HG02610 (cell line): ENCODE data around the gene BMP2K.
"Not testable (repeated sequence)": the region's sequence is repeated elsewhere in the genome, so short reads cannot be mapped to it uniquely, and the experiment has no call there.

Experiments used
- ATAC-seq: cut with Tn5 transposase; IDR thresholded peaks from one replicate; pipeline ENCODE4 v1.9.1; 2021; ENCODE audit warnings: mild to moderate bottlenecking, moderate library complexity; ENCODE audit not compliant: unreplicated experiment

Gene BMP2K

GRCh38 chr4:78846258-78846657 is 70.1 kb downstream of the BMP2K start:
- no peak for ATAC-seq

GRCh38 chr4:78862314-78862737 is 86.2 kb downstream of the BMP2K start:
- ATAC-seq, result no peak

- peak; percentile 56 for ATAC-seq
These were observed 87.2 kb downstream of the BMP2K start for GRCh38 chr4:78863254-78863869.

DNA sequence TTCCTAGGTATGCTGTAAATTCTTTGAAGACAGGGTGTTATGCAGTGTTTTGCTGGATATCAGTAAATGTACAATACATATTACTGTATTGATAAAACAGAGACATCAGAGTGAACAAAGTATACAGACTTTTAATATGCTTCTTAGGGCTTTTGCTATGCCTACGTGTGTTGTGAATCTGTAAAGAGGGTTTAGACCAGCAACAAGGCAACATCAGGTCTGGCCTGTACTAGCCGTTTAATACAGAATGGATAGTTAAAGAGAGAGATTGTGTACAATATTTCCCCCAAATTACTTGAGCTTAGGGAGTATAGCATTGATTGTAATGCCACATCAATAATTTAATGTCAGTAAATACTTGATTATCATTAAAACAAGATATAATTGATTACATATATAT is 87.8 kb downstream of the BMP2K start:
- no peak for ATAC-seq

DNA sequence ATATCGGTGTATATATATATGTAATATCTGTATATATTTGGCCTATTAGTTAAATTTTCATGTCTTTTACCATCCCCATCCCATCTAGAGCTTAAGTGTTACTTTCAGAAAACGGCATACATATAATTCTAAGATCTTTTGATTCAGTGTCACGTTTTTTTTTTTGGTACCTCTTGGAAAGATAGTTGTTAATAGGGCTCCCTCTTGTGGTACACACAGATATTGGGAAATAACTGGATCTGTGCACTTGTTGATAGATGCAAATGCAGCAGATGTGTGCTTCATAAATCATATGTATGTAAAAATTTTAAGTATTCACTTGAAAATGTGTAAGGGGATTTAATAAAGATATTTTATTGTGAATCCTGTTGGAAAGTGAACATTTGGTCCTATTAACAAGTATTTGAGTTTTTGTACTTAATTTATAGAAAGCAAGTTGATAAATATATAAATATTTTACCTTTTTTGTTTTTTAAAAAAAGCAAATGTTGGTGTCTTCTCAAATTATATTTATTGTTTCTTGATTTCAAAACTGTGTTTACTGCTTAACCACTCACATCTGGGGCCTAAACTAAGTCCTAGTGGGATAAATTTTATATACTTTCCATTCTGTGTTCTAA is 88.4 kb downstream of the BMP2K start:
- peak; percentile 53 for ATAC-seq

DNA sequence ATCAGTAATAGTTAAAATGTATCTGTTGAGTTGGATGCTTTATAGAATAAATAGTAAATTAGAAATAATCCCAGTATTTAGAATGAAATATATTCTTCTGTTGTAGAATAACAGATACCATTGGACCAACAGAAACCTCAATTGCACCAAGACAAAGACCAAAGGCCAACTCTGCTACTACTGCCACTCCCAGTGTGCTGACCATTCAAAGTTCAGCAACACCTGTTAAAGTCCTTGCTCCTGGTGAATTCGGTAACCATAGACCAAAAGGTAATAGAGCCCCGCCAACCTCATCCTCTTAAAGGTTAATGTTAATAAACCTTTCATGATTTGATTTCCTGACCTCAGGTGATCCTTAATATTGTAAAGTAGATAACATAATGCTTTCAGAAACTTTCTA is 89.3 kb downstream of the BMP2K start:
- ATAC-seq, result no peak

GRCh38 chr4:78868712-78869111 is 92.6 kb downstream of the BMP2K start:
- ATAC-seq, result not testable (repeated sequence)

DNA sequence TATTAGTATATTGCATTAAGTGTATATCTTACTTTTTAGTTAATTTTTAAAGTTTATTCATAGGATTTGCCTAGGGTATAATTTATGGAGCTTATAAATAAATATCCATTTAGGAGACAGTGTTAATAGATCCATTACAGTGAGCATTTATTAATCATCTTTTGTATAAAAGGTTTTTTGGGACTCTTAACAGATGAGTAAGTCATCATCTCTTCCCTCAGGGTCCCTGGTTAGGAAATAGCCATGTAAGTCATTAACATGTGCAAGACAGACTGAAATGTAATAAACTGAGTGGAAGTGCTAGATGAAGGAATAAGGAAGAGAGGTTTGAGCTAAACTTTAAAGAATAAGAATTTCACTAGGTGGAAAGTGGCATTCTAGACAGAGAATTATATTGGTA is 93.9 kb downstream of the BMP2K start:
- ATAC-seq, result no peak

DNA sequence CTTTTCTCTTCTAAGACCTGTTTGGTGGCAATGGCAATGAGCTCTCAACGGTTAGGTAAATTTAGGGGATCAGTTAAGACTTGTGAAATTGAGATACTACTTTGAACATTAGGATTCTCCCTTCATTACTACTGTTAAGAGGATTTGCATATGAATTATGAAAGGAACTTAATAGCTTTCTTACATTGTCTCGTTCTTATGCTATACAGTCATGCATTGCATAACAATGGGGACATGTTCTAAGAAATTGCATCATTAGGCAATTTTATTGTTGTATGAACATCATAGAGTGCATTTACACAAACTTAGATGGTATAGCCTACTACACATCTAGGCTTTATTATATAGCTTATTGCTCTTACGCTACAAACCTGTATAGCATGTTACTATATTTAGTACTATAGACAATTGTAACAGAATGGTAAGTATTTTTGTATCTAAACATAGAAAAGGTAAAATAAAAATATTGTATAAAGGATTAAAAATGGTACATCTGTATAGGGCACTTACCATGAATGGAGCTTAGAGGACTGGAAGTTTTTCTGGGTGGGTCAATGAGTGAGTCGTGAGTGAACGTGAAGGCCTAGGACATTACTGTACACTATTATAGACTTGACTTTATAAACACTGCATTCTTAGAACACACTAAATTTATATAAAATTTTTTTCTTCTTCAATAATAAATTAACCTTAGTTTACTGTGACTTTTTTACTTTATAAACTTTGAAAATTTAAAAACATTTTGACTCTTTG is 100.6 kb downstream of the BMP2K start:
- ATAC-seq, result no peak

GRCh38 chr4:78878031-78878430 is 101.9 kb downstream of the BMP2K start:
- no peak for ATAC-seq

GRCh38 chr4:78880874-78881492 is 104.8 kb downstream of the BMP2K start:
- peak; percentile 55 for ATAC-seq

DNA sequence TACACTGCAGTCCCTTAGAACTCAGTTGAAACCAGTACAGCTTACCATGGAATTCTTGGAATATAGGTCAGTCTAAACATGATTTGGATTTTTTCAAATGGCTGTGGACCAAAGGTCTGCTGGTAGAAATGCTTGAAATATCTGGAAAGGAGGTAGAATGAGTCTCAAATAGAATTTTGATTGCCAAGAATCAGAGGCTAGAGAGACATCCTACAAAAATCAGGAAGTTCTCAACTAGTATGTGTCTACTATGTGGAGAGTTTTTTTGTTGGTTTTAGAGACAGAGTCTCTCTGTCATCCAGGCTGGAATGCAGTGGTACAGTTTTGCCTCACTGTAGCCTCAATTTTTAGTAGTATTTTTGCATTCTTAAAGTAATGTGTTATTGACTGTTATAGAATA is 109.4 kb downstream of the BMP2K start:
- no peak for ATAC-seq

DNA sequence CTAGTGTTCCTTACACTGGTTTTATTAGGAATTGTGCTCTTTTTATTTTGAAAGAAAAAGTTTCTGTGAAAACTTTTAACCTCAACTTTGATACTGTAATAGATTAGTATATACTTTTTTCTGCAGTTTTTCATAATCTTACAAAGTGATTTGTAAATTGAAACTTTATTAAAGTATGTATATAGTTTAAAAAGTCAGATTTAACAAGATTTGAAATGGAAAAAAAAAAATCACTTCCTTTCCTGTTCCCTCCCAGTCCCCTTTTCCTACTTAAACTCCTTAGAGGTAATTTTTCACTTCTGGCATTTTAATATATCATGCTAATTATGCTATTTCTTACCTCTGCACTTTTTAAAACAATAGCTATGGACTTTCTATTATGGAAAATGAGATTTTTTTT is 113.8 kb downstream of the BMP2K start:
- no peak for ATAC-seq

DNA sequence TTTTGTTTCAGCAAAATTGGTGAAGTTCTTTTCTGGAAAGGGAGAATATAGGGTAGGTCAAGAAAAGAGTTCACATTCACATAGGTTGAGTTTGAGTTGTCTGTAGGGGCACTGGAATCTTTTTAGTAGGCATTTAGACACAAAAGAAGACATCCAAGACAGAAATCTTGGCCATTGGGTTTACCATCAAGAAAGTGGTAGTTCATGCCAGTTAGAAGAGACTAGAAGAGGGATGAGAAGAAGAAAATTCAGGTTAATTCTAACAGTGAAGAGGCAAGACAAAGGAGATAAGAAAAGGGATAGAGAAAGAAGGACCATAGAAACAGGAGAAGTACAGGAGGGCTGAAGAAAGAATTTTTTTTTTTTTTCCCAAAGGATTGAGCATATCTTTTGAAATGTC is 123.2 kb downstream of the BMP2K start:
- no peak for ATAC-seq

GRCh38 chr4:78901882-78902281 is 125.7 kb downstream of the BMP2K start:
- no peak for ATAC-seq

DNA sequence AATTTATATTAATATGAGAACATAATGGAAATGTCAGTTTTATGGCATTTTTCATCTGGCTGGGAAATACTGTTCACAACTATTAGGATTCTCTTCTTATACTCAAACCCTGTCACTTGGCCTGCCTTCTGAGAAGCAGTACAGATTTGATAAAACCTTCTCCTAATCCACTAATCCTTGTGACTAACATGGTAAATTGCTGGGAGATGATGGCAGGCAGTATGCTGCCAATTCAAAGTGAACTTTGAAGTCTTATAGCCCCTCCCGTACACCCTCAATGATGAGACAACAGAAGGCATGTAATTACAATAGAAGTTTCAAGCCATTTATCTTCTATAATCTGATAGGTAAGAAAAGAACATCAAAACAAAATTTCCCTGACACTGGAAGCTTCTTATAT is 126.1 kb downstream of the BMP2K start:
- ATAC-seq, result no peak

GRCh38 chr4:78904143-78904542 is 128.0 kb downstream of the BMP2K start:
- ATAC-seq, result no peak

DNA sequence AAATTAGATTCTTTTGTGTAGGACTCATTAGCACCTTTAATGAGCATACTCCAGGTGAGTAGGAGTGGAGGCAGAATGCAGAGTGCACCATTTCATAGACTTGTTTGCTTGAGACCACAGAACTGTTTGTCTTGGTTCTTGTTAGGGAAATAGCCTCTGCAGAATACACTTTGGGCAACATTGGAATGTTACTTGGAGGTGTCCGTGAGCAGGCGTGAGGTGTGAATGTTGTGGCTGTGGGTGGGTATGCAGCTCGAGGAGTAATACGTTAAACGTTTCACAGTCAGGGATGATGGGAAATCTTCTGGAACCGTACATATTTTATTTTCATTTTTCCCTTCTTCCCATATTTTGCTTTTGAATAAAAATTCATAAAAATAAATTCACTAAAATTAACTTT is 131.5 kb downstream of the BMP2K start:
- no peak for ATAC-seq

DNA sequence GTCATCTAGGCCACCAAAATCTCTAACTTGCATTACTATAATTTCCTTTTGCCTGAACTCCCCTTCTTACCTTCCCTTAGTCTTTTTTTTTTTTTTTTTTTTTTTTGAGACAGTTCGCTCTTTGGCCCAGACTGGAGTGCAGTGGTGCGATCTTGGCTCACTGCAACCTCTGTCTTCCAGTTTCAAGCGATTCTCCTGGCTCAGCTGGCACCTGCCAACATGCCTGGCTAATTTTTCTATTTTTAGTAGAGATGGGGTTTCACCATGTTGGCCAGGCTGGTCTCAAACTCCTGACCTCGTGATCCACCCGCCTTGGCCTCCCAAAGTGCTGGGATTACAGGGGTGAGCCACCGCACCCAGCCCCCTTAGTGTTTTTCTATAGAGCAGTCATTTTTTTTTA is 132.8 kb downstream of the BMP2K start:
- ATAC-seq, result not testable (repeated sequence)

GRCh38 chr4:78910612-78911011 is 134.5 kb downstream of the BMP2K start:
- ATAC-seq, result no peak

DNA sequence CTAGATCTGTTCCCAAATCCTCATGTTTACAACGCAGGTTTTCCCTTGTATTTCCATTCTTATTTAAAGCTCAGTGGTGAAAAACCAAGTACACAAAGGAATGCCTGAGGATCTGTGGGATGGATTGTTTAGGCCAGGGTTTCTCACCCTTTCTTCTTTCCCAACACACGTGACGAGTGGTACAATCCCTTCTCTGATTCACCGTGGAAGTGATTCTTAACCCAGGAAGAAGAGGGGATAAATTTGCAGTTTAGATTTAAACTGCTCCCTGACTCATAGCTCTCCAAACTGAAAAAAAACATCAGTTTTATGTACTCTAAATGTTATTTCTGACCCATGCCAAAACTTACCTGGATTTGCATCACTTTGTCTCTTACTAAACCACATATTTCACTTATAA is 146.1 kb downstream of the BMP2K start:
- no peak for ATAC-seq
